ENCODE data around the gene HOATZ. TPM values are rescaled to one million over a fixed set of nuclear protein-coding genes. Genes with fewer than 3 reads are reported as not detected.
A peak's percentile ranks its signal among the peaks of the same experiment; 100 is the strongest.

HOATZ gene
- total RNA-seq, 2 experiments from 2014 or later, result not detected

GRCh38 chr11:111500481-111500880, 14.1 kb upstream of the HOATZ start:
- H3K27me3 Mint-ChIP-seq, result peaks cover 79% of the 10 kb centered on the region

GRCh38 chr11:111502611-111503010, 12.0 kb upstream of the HOATZ start:
- no peaks in the 10 kb centered on the region for H3K36me3 Mint-ChIP-seq
- no peak overlapping the region for H3K4me3 Mint-ChIP-seq
- DNase-seq (no peak), ATAC-seq (no peak)
- H3K4me1 Mint-ChIP-seq, result no peaks in the 10 kb centered on the region
- H3K27me3 Mint-ChIP-seq, result peaks cover 77% of the 10 kb centered on the region
- no peak overlapping the region for H3K27ac Mint-ChIP-seq
- no peaks in the 10 kb centered on the region for H3K9me3 Mint-ChIP-seq (ENCODE audit: low read depth)
- CTCF ChIA-PET, result no interaction called here

More at GRCh38 chr11:111500481-111500880, 14.1 kb upstream of the HOATZ start:
- H3K4me1 Mint-ChIP-seq, result no peaks in the 10 kb centered on the region
- no peaks in the 10 kb centered on the region for H3K36me3 Mint-ChIP-seq
- ATAC-seq (no peak), DNase-seq (no peak)
- no peak overlapping the region for H3K27ac Mint-ChIP-seq
- H3K9me3 Mint-ChIP-seq (ENCODE audit: low read depth), result no peaks in the 10 kb centered on the region
- no peak overlapping the region for H3K4me3 Mint-ChIP-seq
- CTCF ChIA-PET, result no interaction called here

GRCh38 chr11:111510311-111510710, 4.3 kb upstream of the HOATZ start:
- DNase-seq (no peak), ATAC-seq (no peak)
- CTCF ChIA-PET, result no interaction called here
- peaks cover 71% of the 10 kb centered on the region for H3K27me3 Mint-ChIP-seq
- no peak overlapping the region for H3K27ac Mint-ChIP-seq
- no peaks in the 10 kb centered on the region for H3K9me3 Mint-ChIP-seq (ENCODE audit: low read depth)
- H3K4me3 Mint-ChIP-seq, result no peak overlapping the region
- H3K4me1 Mint-ChIP-seq, result peaks cover 15% of the 10 kb centered on the region
- peaks cover 4% of the 10 kb centered on the region for H3K36me3 Mint-ChIP-seq

GRCh38 chr11:111512296-111513239, 2.0 kb upstream of the HOATZ start, which contains the start of gene BTG4:
BTG4 (minus strand) TSS chr11:111512386; CDS start chr11:111498776, 13,610 bp downstream.
- H3K9me3 Mint-ChIP-seq (ENCODE audit: low read depth), result no peaks in the 10 kb centered on the region
- no peak for DNase-seq
- peak within 1 kb of the TSS; percentile 61 for H3K4me3 Mint-ChIP-seq
- peak; percentile 72 for ATAC-seq
- H3K4me1 Mint-ChIP-seq, result peaks cover 15% of the 10 kb centered on the region
- CTCF ChIA-PET, result interaction anchor here (1.2 to 1.7 kb wide), 4 partner anchors 11 to 27 kb away, joined by 3 to 9 read pairs (median 4); partner anchors contain the start of gene LAYN
- H3K36me3 Mint-ChIP-seq, result peaks cover 4% of the 10 kb centered on the region
- peaks cover 60% of the 10 kb centered on the region for H3K27me3 Mint-ChIP-seq
- no peak within 1 kb of the TSS for H3K27ac Mint-ChIP-seq

GRCh38 chr11:111513240-111513605, 1.4 kb upstream of the HOATZ start:
- Mint-ChIP-seq H3K27ac (no peak overlapping the region), H3K4me3 (peak overlapping the region; percentile 26), H3K4me1 (peaks cover 15% of the 10 kb centered on the region), H3K27me3 (peaks cover 57% of the 10 kb centered on the region), H3K36me3 (peaks cover 5% of the 10 kb centered on the region), H3K9me3 (ENCODE audit: low read depth) (no peaks in the 10 kb centered on the region)
- no peak for DNase-seq
- CTCF ChIA-PET, result interaction anchor here (1.2 to 1.7 kb wide), 4 partner anchors 10 to 27 kb away, joined by 3 to 9 read pairs (median 4); partner anchors contain the start of gene LAYN
- peak; percentile 36 for ATAC-seq

- H3K36me3 Mint-ChIP-seq, result peaks cover 5% of the 10 kb centered on the region
- ATAC-seq, result no peak
- H3K9me3 Mint-ChIP-seq (ENCODE audit: low read depth), result no peaks in the 10 kb centered on the region
- H3K27me3 Mint-ChIP-seq, result peaks cover 46% of the 10 kb centered on the region
- no peak overlapping the region for H3K4me3 Mint-ChIP-seq
- no peak overlapping the region for H3K27ac Mint-ChIP-seq
- peaks cover 15% of the 10 kb centered on the region for H3K4me1 Mint-ChIP-seq
- no peak for DNase-seq
- CTCF ChIA-PET, result no interaction called here
These were observed 1.0 kb downstream of the HOATZ start for GRCh38 chr11:111515591-111515990.

GRCh38 chr11:111518668-111519067, 4.1 kb downstream of the HOATZ start:
- Mint-ChIP-seq H3K9me3 (ENCODE audit: low read depth) (no peaks in the 10 kb centered on the region), H3K36me3 (peaks cover 3% of the 10 kb centered on the region), H3K4me3 (no peak overlapping the region), H3K27me3 (peaks cover 46% of the 10 kb centered on the region), H3K27ac (no peak overlapping the region), H3K4me1 (peaks cover 7% of the 10 kb centered on the region)
- ATAC-seq (no peak), DNase-seq (no peak)
- CTCF ChIA-PET, result no interaction called here

GRCh38 chr11:111520560-111520959, 6.0 kb downstream of the HOATZ start:
- Mint-ChIP-seq H3K27me3 (peaks cover 30% of the 10 kb centered on the region), H3K4me3 (no peak overlapping the region), H3K4me1 (peaks cover 8% of the 10 kb centered on the region), H3K27ac (no peak overlapping the region), H3K9me3 (ENCODE audit: low read depth) (no peaks in the 10 kb centered on the region), H3K36me3 (peaks cover 1% of the 10 kb centered on the region)
- no peak for DNase-seq
- CTCF ChIA-PET, result no interaction called here
- ATAC-seq, result no peak

GRCh38 chr11:111521135-111521534, 6.6 kb downstream of the HOATZ start:
- ATAC-seq, result no peak
- CTCF ChIA-PET, result no interaction called here
- no peak for DNase-seq
- Mint-ChIP-seq H3K4me1 (peaks cover 12% of the 10 kb centered on the region), H3K4me3 (no peak overlapping the region), H3K36me3 (peaks cover 1% of the 10 kb centered on the region), H3K9me3 (ENCODE audit: low read depth) (no peaks in the 10 kb centered on the region), H3K27ac (no peak overlapping the region), H3K27me3 (peaks cover 29% of the 10 kb centered on the region)

GRCh38 chr11:111522426-111522825, 7.8 kb downstream of the HOATZ start:
- peaks cover 1% of the 10 kb centered on the region for H3K36me3 Mint-ChIP-seq
- peaks cover 29% of the 10 kb centered on the region for H3K27me3 Mint-ChIP-seq
- ATAC-seq (no peak), DNase-seq (no peak)
- H3K9me3 Mint-ChIP-seq (ENCODE audit: low read depth), result no peaks in the 10 kb centered on the region
- H3K27ac Mint-ChIP-seq, result no peak overlapping the region
- peaks cover 21% of the 10 kb centered on the region for H3K4me1 Mint-ChIP-seq
- CTCF ChIA-PET, result interaction anchor here (0.7 to 1.7 kb wide), 2 partner anchors 10 to 51 kb away, joined by 3 to 8 read pairs; no protein-coding TSS in a partner anchor
- H3K4me3 Mint-ChIP-seq, result no peak overlapping the region

- ATAC-seq (no peak), DNase-seq (no peak)
- CTCF ChIA-PET, result interaction anchor here (1.4 to 1.7 kb wide), 2 partner anchors 9 to 10 kb away, joined by 4 to 8 read pairs; no protein-coding TSS in a partner anchor
- peaks cover 26% of the 10 kb centered on the region for H3K27me3 Mint-ChIP-seq
- H3K4me3 Mint-ChIP-seq, result no peak overlapping the region
- H3K27ac Mint-ChIP-seq, result no peak overlapping the region
- H3K4me1 Mint-ChIP-seq, result peaks cover 21% of the 10 kb centered on the region
- no peaks in the 10 kb centered on the region for H3K36me3 Mint-ChIP-seq
- H3K9me3 Mint-ChIP-seq (ENCODE audit: low read depth), result no peaks in the 10 kb centered on the region
These were observed 8.8 kb downstream of the HOATZ start for GRCh38 chr11:111523343-111523742.

- ATAC-seq, result no peak
These were observed 9.5 kb downstream of the HOATZ start for GRCh38 chr11:111524056-111524455.

GRCh38 chr11:111525456-111525855, 10.9 kb downstream of the HOATZ start:
- no peak for DNase-seq
- no peak for ATAC-seq
- H3K36me3 Mint-ChIP-seq, result no peaks in the 10 kb centered on the region
- H3K27ac Mint-ChIP-seq, result no peak overlapping the region
- H3K4me3 Mint-ChIP-seq, result no peak overlapping the region
- no peaks in the 10 kb centered on the region for H3K9me3 Mint-ChIP-seq (ENCODE audit: low read depth)
- peaks cover 32% of the 10 kb centered on the region for H3K4me1 Mint-ChIP-seq
- H3K27me3 Mint-ChIP-seq, result peaks cover 26% of the 10 kb centered on the region
- CTCF ChIA-PET, result interaction anchor here (2.5 kb wide), 1 partner anchor 13 kb away, joined by 5 read pairs; no protein-coding TSS in a partner anchor

More at GRCh38 chr11:111524056-111524455, 9.5 kb downstream of the HOATZ start:
- Mint-ChIP-seq H3K27ac (no peak overlapping the region), H3K4me3 (no peak overlapping the region), H3K27me3 (peaks cover 26% of the 10 kb centered on the region), H3K36me3 (no peaks in the 10 kb centered on the region), H3K4me1 (peaks cover 29% of the 10 kb centered on the region), H3K9me3 (ENCODE audit: low read depth) (no peaks in the 10 kb centered on the region)
- CTCF ChIA-PET, result interaction anchor here (1.4 to 1.7 kb wide), 2 partner anchors 8 to 11 kb away, joined by 4 to 8 read pairs; no protein-coding TSS in a partner anchor
- DNase-seq, result no peak

Measured in activated CD8-positive, alpha-beta memory T cell treated with anti-CD3 and anti-CD28 coated beads, Interleukin-2, amount 10 ng/mL, durations not matched to agents 7 days and 5 days (primary cell).